MM.1S (cell line): ENCODE results near the gene CAD.

Experiments
- EZH2 ChIP-seq: fragments of 300-600 bp; sonication (generic); optimal IDR thresholded peaks from 2 replicates; pipeline ENCODE3; 2017; ENCODE audit warnings: low read depth, mild to moderate bottlenecking, antibody characterized with exemption, low read length, mixed read lengths
- EZH2phosphoT487 ChIP-seq: fragments of 300-600 bp; sonication (generic); IDR thresholded peaks from 2 replicates; pipeline ENCODE4 v1.6.1; 2018; ENCODE audit warnings: antibody characterized with exemption, low read length

DNA sequence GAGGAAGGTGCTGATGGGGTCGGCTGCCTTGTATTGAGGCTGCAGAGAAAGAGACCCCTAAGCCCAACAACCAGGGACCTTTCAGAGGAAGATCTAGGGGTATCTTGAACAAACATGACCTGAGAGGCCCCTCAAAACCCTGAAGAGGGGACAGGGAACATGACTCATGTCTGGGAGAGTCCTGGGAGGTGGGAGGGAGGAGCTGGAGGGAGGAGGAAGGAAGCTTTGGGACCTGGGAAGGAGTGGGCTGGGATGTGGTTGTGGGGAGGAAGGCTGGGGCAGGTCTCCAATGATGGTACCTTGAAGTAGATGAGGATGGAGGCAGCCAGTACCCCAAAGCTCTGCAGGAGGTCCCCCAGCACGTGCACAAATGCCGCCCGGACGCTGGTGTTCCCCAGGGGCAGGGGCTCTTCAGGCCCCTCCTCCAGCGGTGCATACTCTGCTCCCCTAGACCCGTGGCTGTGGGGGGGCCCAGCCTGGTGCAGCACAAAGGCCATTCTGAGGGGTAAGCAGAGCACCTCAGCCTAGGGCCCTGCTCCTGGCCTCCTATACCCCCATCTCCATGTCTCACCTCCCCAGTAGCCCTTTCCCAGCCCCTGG, 39.8 kb downstream of the CAD start:
- TF ChIP-seq EZH2 (no peak), EZH2phosphoT487 (no peak)
